HG03175 (cell line): ENCODE data around the gene C22orf15.

Experiments
- ATAC-seq: cut with Tn5 transposase; IDR thresholded peaks from one replicate; pipeline ENCODE4 v1.9.1; 2021; ENCODE audit warnings: mild to moderate bottlenecking, moderate library complexity; ENCODE audit not compliant: unreplicated experiment

The C22orf15 gene

DNA sequence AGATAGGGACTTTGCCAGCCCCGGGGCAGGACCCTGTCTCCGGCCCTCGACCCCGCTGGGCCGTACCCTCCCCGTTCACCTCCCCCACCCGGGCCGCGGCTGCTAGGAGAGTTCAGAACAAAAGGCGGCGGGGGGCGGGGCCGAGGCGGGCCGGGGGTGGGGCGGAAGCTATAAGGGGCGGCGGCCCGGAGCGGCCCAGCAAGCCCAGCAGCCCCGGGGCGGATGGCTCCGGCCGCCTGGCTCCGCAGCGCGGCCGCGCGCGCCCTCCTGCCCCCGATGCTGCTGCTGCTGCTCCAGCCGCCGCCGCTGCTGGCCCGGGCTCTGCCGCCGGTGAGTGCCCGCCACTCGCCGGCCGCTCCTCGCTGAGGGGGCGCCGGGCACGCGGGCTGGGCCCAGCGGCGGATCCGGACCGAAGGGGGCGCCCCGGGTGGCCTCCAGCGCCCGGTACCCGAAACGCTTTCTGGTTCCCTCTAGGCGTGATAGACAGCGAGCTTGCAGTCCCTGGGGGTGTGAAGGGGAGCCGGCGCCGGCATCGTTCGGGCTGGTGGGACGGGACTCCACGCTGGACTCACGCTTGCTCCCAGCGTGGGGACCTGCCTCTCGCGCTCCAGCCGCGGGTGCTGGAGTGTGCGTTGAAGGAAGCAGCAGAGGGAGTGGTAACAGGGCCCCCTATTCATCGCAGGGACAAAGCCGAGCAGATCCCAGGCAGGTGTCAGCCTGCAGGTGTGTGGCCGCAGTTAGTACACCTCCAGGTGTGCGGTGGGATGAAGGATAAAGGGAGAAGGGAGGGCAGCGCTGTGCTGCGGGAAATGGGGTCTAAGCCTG lies 10.1 kb downstream of the C22orf15 start, which contains the start of gene MMP11:
Gene MMP11 (plus strand): TSS at position 201 of the 825 bp plus-strand sequence. CDS start 22 bp downstream, at position 223.
- no peak for ATAC-seq

DNA sequence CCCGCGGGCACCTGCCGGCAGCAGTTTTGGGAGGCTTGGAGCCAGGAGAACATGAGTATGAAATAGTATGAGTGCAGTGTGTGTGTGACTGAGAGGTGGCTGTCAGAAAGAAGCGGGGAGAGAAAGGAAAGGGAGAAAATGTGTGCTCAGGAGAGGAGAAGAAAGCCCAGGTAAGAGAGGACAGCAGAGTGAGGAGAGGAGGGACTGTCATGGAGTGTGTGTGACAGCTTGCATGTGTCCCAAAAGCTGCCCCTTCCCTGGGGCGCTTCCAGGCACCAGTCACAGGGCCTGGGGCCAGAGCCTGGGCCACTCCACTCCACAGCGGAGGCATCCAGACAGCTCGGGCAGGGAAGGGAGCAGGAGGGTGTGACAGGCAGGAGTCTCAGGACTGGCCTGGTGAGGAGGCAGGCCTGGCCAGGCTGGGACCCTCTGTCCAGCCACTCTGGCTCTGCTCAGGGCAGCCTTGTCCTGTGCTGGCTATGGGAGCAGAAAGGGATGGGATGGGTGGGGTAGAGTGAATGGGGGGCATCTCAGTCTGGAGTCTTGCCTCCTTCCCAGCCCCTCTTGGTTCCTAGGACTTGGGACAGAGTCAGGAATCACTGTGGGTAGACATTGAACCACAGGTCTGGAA lies 10.8 kb downstream of the C22orf15 start:
- ATAC-seq, result no peak

DNA sequence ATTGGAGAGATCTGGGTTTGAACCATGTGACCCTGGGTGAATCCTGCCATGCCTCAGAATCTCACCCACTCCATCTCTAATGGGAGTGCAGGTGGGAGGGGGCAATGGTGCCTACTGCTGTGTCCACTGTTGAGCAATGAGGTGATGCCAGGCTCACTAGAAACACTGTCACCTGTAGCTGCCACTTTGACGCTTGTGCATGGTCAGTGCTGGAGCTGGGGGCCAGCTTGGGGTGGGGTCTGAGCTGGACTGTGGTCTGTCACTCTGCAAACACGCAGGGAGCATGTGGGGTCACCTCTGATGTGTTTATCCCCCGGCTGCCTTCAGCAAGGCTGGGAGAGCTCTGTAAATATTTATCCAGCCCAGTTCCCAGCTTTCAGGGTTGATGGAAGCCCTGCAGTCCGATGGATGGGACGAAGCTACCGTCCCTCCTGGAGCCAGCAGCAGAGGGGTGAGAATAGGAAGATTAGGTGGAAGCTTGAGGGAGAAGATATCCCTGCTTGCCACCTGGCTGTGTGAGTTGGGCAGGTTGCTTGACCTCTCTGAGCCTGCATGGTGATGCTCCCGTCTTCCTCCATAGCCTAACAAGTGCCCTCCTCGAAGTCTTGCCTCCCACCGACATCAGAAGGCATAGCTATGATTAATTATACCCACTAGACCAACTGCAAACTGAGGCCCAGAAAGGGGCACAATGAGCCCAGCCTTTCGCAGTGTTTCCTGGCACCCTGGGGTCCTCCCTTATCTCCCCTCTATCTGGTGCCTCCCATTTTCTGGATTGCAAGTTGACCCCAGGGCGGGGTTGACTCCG lies 11.5 kb downstream of the C22orf15 start:
- ATAC-seq, result no peak

DNA sequence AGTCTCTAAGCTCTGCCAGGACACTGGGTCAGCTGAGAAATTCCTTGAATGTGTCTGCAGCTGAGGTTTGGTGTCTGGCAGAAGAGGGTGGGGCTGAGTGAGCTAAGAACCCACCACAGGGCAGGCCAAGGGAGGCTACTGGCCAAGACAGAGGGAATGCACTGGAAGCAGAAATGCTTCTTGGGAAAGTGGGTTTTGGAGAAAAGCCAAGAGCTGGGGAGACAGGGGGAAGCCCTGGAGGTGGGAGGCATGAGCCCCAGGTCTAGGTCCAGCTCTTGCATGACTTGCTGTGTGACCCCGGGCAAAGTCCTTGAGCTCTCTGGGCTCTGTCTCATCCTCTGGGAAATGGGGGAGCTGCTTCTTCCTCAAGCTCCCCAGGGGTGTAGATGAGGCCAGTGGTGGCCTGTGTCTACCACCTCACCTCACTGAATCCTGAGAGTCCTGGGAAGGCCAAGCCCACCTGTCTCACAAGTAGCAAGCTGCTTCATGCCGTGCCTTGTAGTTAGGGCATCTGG lies 12.2 kb downstream of the C22orf15 start:
- no peak for ATAC-seq

GRCh38 chr22:23775779-23776375 lies 13.1 kb downstream of the C22orf15 start:
- no peak for ATAC-seq

GRCh38 chr22:23777776-23778576 lies 15.2 kb downstream of the C22orf15 start:
- ATAC-seq, result no peak

DNA sequence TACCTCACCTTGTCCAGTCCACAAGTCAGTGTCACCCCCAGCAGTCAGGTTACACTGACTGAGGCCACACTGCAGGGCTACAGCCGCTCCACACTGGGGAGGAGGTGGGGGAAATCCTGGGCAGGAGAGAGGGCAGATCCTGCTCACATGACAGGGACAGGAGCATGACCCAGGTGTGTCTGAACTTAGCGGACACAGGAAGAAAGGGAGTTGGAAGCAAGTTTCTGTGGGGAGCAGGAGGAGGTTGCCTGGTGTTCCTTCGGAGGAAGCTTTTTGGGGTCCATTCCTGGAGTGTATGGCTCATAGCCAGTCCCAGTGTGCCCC lies 15.7 kb downstream of the C22orf15 start:
- no peak for ATAC-seq

DNA sequence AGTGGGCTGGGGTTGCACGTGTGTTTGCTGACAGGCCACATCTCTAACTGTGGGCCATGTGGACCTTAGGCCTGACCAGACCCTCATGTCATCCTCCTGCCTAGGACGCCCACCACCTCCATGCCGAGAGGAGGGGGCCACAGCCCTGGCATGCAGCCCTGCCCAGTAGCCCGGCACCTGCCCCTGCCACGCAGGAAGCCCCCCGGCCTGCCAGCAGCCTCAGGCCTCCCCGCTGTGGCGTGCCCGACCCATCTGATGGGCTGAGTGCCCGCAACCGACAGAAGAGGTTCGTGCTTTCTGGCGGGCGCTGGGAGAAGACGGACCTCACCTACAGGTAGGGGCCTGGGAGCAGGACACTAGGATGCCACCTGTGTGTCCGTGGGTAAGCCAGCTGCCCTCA lies 16.3 kb downstream of the C22orf15 start:
- ATAC-seq, result no peak

DNA sequence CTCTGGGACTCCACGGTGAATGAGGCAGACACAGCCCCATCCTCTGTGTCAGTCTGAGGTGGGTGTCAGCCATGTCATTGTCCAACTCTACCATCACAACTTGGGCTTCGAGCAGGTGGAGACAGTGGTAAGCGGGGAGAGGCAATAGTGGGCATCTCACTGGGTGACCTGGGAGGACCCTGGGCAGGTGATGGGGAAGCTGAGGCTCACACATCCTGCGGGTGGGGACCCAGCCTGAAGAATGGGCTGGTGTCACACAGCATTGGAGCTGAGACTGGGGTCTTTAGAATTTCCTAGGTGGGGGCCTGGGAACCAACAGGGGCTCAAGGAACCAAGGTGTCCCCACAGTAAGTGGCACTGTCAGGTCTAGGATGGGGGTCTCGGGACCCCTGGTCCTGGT lies 16.9 kb downstream of the C22orf15 start:
- ATAC-seq, result no peak

DNA sequence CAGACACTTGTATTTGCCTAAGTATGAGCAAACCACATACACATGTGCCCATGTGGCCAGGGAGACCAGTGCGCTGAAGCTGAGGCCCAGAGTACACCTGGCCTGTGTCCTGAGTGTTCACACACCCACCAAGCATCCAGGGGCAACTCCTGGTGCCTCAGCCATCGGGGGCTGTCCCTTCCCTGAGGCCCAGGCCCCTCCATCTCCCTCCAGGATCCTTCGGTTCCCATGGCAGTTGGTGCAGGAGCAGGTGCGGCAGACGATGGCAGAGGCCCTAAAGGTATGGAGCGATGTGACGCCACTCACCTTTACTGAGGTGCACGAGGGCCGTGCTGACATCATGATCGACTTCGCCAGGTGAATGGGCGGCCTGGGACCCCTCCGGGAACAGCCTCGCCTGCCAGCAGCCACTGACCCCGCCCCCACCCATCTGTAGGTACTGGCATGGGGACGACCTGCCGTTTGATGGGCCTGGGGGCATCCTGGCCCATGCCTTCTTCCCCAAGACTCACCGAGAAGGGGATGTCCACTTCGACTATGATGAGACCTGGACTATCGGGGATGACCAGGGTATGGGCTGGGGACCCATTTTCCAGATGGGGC lies 17.5 kb downstream of the C22orf15 start:
- no peak for ATAC-seq

GRCh38 chr22:23781065-23781464 lies 18.3 kb downstream of the C22orf15 start:
- no peak for ATAC-seq

DNA sequence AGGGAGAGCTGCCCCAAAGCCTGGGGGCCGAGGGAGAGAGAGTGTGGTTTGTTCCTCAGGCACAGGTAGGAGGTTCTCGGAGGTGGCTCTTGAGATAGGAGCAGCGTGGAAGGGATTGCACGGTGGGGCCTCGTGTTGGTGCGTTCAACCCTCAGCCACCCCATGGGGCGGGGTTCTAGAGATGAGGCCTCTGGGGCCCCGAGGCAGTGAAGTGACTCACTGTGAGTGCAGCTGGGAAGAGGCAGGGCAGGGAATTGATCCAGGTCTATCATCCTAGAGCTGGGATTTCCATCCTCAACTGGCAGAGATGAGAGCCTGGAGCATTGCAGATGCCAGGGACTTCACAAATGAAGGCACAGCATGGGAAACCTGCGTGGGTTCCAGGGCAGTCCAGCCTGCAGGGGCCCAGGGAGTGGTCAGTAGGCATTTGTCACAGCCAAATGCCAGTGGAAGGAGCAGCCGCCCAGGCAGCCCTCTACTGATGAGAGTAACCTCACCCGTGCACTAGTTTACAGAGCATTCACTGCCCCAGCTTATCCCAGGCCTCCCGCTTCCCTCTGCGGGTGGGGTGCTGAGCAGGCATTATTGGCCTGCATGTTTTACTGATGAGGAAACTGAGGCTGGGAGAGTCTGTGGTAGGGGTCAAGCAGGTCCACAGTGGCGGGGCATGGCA lies 18.9 kb downstream of the C22orf15 start:
- ATAC-seq, result no peak

- ATAC-seq, result no peak
Measured at GRCh38 chr22:23782252-23782651, 19.5 kb downstream of the C22orf15 start.

DNA sequence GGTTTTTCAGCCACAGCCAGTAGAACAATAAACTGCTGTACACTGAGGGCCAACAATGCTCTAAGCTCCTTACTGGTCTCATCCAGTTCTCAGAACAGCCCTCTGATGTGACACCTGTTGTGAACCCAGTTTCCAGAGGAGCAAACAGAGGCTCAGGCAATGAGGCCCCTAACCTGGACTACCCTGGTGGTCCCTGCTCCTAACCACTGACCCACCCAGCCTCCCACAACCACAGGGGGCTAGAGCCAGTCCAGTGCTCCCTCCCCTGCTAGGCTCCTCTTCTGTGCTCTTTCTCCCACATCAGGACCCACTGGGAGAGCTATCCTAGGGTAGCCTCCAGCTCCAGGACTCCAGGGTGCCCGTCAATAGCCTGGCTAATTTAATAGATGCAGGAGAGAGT lies 19.9 kb downstream of the C22orf15 start:
- no peak for ATAC-seq

GRCh38 chr22:23783265-23784150 lies 20.7 kb downstream of the C22orf15 start:
- ATAC-seq, result no peak

- ATAC-seq, result no peak
Measured at GRCh38 chr22:23784215-23784732, 21.5 kb downstream of the C22orf15 start.

DNA sequence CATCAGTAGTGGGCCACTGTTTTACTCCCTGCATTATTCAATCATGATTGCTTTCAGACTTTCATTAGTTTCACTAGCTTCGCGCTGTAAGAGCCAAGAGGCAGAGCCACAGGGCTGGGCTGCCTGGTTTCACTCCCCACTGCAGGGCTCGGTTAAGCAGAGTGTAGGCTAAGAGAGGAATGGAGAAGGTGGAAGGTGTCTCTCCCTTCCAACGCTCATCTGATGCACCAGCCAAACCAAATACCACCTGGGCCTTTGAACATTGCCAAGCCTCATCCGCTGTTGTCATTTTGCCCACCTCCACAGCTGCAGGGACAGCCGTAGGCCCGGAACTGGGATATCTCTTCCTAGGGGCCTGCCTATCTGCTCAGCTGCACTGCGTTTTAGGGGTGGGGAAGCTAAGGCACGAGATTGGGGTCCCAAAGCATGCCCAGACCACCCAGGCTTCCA lies 23.5 kb downstream of the C22orf15 start:
- no peak for ATAC-seq
